ENCODE results near the gene HCRT. TPM values are rescaled to one million over a fixed set of nuclear protein-coding genes. Genes with fewer than 3 reads are reported as not detected.
"Not testable (repeated sequence)": the region's sequence is repeated elsewhere in the genome, so short reads cannot be mapped to it uniquely, and the experiment has no call there.

Gene HCRT
- total and polyA plus RNA-seq, 2 donors (not counting 1 experiment from before 2014, with no cell fraction given): not detected

- CTCF ChIA-PET: no interaction called here
- Mint-ChIP-seq H3K27me3 (no peaks in the 10 kb centered on the region), H3K9me3 (ENCODE audit: insufficient read depth) (no peaks in the 10 kb centered on the region), H3K27ac (no peak overlapping the region), H3K4me1 (no peaks in the 10 kb centered on the region), H3K4me3 (no peak overlapping the region)
- TF ChIP-seq EZH2 (IDR thresholded peaks at IDR 0.05; ENCODE audit: borderline replicate concordance, insufficient read depth, low read depth, low read length, poor library complexity, severe bottlenecking) (no peak), CTCF (IDR thresholded peaks at IDR 0.05) (no peak)
- no peak overlapping the region for H3K4me2 ChIP-seq (replicated peaks; ENCODE audit: low read depth, low read length, poor library complexity, severe bottlenecking)
- peaks cover 19 to 59% of the 10 kb centered on the region in 2 experiments for H3K36me3 ChIP-seq (replicated peaks in 1 of 2; ENCODE audit: control extremely low read depth in 1 of 2, control insufficient read depth in 1 of 2, extremely low read depth in 1 of 2, insufficient read depth in 2 of 2, low read length in 1 of 2)
- no peaks in the 10 kb centered on the region for H4K20me1 ChIP-seq (ENCODE audit: control insufficient read depth, insufficient read depth, low read length, poor library complexity, severe bottlenecking)
- POLR2A ChIA-PET: no interaction called here
- ATAC-seq (ENCODE audit: low read depth) (no peak), DNase-seq (no peak)
- no peak overlapping the region for H2AFZ ChIP-seq (ENCODE audit: insufficient read depth, low read depth, low read length, poor library complexity, severe bottlenecking)
- no peak overlapping the region for H3K4me3 ChIP-seq (ENCODE audit: control extremely low read depth in 1 of 5, extremely low read depth in 1 of 5, insufficient read depth in 1 of 5, low read depth in 2 of 5, low read length in 4 of 5)
- H3K79me2 ChIP-seq (ENCODE audit: control insufficient read depth, insufficient read depth, low read length): no peaks in the 10 kb centered on the region
- intact Hi-C loops (cut with micrococcal nuclease): no loop called here
- H3K9ac ChIP-seq (ENCODE audit: low read length): no peak overlapping the region
- H3K4me1 ChIP-seq (ENCODE audit: control insufficient read depth in 2 of 2, insufficient read depth in 2 of 2, low read length in 2 of 2): no peaks in the 10 kb centered on the region
- H3K9me3 ChIP-seq (ENCODE audit: control extremely low read depth in 1 of 3, control insufficient read depth in 2 of 3, insufficient read depth in 1 of 3, low read length in 2 of 3): no peaks in the 10 kb centered on the region
- no peak overlapping the region for H3K27ac ChIP-seq (ENCODE audit: low read length in 2 of 2)
- WGBS (ENCODE audit: insufficient coverage): 100% methylated on average over 4 of the region's 6 CpGs
- H3K27me3 ChIP-seq (replicated peaks in 1 of 4; ENCODE audit: control extremely low read depth in 1 of 4, control insufficient read depth in 3 of 4, insufficient read depth in 4 of 4, low read length in 3 of 4): no peaks in the 10 kb centered on the region
Measured at GRCh38 chr17:42210046-42210445, 24.8 kb upstream of the HCRT start.

- CTCF ChIA-PET; H4K20me1 ChIP-seq (ENCODE audit: control insufficient read depth, insufficient read depth, low read length, poor library complexity, severe bottlenecking); intact Hi-C loops (cut with micrococcal nuclease); ATAC-seq (ENCODE audit: low read depth); H3K4me1 ChIP-seq (ENCODE audit: control insufficient read depth in 2 of 2, insufficient read depth in 2 of 2, low read length in 2 of 2); H3K27ac Mint-ChIP-seq; H3K9me3 Mint-ChIP-seq (ENCODE audit: insufficient read depth); DNase-seq; H3K79me2 ChIP-seq (ENCODE audit: control insufficient read depth, insufficient read depth, low read length); H2AFZ ChIP-seq (ENCODE audit: insufficient read depth, low read depth, low read length, poor library complexity, severe bottlenecking); H3K4me3 Mint-ChIP-seq; H3K4me2 ChIP-seq (replicated peaks; ENCODE audit: low read depth, low read length, poor library complexity, severe bottlenecking); H3K9me3 ChIP-seq (ENCODE audit: control extremely low read depth in 1 of 3, control insufficient read depth in 2 of 3, insufficient read depth in 1 of 3, low read length in 2 of 3); POLR2A ChIA-PET; H3K4me3 ChIP-seq (ENCODE audit: control extremely low read depth in 1 of 5, extremely low read depth in 1 of 5, insufficient read depth in 1 of 5, low read depth in 2 of 5, low read length in 4 of 5); H3K27me3 Mint-ChIP-seq; H3K27me3 ChIP-seq (replicated peaks in 1 of 4; ENCODE audit: control extremely low read depth in 1 of 4, control insufficient read depth in 3 of 4, insufficient read depth in 4 of 4, low read length in 3 of 4); H3K27ac ChIP-seq (ENCODE audit: low read length in 2 of 2); H3K9ac ChIP-seq (ENCODE audit: low read length); H3K4me1 Mint-ChIP-seq: not testable (repeated sequence)
- H3K36me3 ChIP-seq (replicated peaks in 1 of 2; ENCODE audit: control extremely low read depth in 1 of 2, control insufficient read depth in 1 of 2, extremely low read depth in 1 of 2, insufficient read depth in 2 of 2, low read length in 1 of 2): peaks cover 11 to 47% of the 10 kb centered on the region in 2 experiments
- no CpG with 5 or more reads among the region's 8 CpGs for WGBS (ENCODE audit: insufficient coverage)
Measured at GRCh38 chr17:42206153-42206612, 20.9 kb upstream of the HCRT start.

All from B cell (primary cell).